Measurements from ENCODE around the gene SYT6.
A peak's percentile ranks its signal among the peaks of the same experiment; 100 is the strongest.

The SYT6 gene

GRCh38 chr1:114153261-114154145 is at the start of gene SYT6:
Gene SYT6 (minus strand): TSS chr1:114153869. CDS start chr1:114153772, 97 bp downstream.
- H3K27me3 Mint-ChIP-seq: peaks cover 89% of the 10 kb centered on the region
- no peaks in the 10 kb centered on the region for H3K9me3 Mint-ChIP-seq
- peak; percentile 37 for DNase-seq
- no peaks in the 10 kb centered on the region for H3K36me3 Mint-ChIP-seq (ENCODE audit: low read depth)
- H3K27ac Mint-ChIP-seq: no peak within 1 kb of the TSS
- H3K4me3 Mint-ChIP-seq: peak within 1 kb of the TSS; percentile 50
- peaks cover 10% of the 10 kb centered on the region for H3K4me1 Mint-ChIP-seq (ENCODE audit: low read depth)

GRCh38 chr1:114201486-114201885 is 47.8 kb upstream of the SYT6 start:
- Mint-ChIP-seq H3K4me1 (ENCODE audit: low read depth) (no peaks in the 10 kb centered on the region), H3K9me3 (no peaks in the 10 kb centered on the region)

GRCh38 chr1:114199017-114199594 is 45.4 kb upstream of the SYT6 start:
- no peak overlapping the region for H3K4me3 Mint-ChIP-seq
- no peak overlapping the region for H3K27ac Mint-ChIP-seq
- no peaks in the 10 kb centered on the region for H3K4me1 Mint-ChIP-seq (ENCODE audit: low read depth)
- H3K27me3 Mint-ChIP-seq: peaks cover 56% of the 10 kb centered on the region
- H3K36me3 Mint-ChIP-seq (ENCODE audit: low read depth): no peaks in the 10 kb centered on the region
- H3K9me3 Mint-ChIP-seq: no peaks in the 10 kb centered on the region
- no peak for DNase-seq

More at GRCh38 chr1:114201486-114201885, 47.8 kb upstream of the SYT6 start:
- Mint-ChIP-seq H3K4me3 (no peak overlapping the region), H3K36me3 (ENCODE audit: low read depth) (no peaks in the 10 kb centered on the region), H3K27ac (no peak overlapping the region), H3K27me3 (peaks cover 44% of the 10 kb centered on the region)
- no peak for DNase-seq

GRCh38 chr1:114196992-114197907 is 43.6 kb upstream of the SYT6 start:
- Mint-ChIP-seq H3K4me3 (no peak overlapping the region), H3K36me3 (ENCODE audit: low read depth) (no peaks in the 10 kb centered on the region), H3K27me3 (peaks cover 51% of the 10 kb centered on the region), H3K4me1 (ENCODE audit: low read depth) (no peaks in the 10 kb centered on the region), H3K27ac (no peak overlapping the region), H3K9me3 (no peaks in the 10 kb centered on the region)
- no peak for DNase-seq

- Mint-ChIP-seq H3K27ac (no peak overlapping the region), H3K9me3 (no peaks in the 10 kb centered on the region), H3K4me1 (ENCODE audit: low read depth) (no peaks in the 10 kb centered on the region), H3K4me3 (no peak overlapping the region), H3K36me3 (ENCODE audit: low read depth) (no peaks in the 10 kb centered on the region), H3K27me3 (peaks cover 46% of the 10 kb centered on the region)
- DNase-seq: no peak
These were observed 42.1 kb upstream of the SYT6 start for GRCh38 chr1:114195819-114196218.

GRCh38 chr1:114192328-114192727 is 38.7 kb upstream of the SYT6 start:
- H3K4me1 Mint-ChIP-seq (ENCODE audit: low read depth): no peaks in the 10 kb centered on the region
- no peaks in the 10 kb centered on the region for H3K36me3 Mint-ChIP-seq (ENCODE audit: low read depth)
- H3K27ac Mint-ChIP-seq: no peak overlapping the region
- no peak for DNase-seq
- no peaks in the 10 kb centered on the region for H3K9me3 Mint-ChIP-seq
- peaks cover 55% of the 10 kb centered on the region for H3K27me3 Mint-ChIP-seq
- no peak overlapping the region for H3K4me3 Mint-ChIP-seq

- Mint-ChIP-seq H3K36me3 (ENCODE audit: low read depth) (no peaks in the 10 kb centered on the region), H3K4me1 (ENCODE audit: low read depth) (no peaks in the 10 kb centered on the region), H3K27me3 (peaks cover 30% of the 10 kb centered on the region), H3K4me3 (no peak overlapping the region), H3K9me3 (no peaks in the 10 kb centered on the region), H3K27ac (no peak overlapping the region)
- DNase-seq: no peak
These were observed 35.7 kb upstream of the SYT6 start for GRCh38 chr1:114189398-114189797.

- H3K4me1 Mint-ChIP-seq (ENCODE audit: low read depth): no peaks in the 10 kb centered on the region
- H3K27me3 Mint-ChIP-seq: peaks cover 6% of the 10 kb centered on the region
- H3K27ac Mint-ChIP-seq: no peak overlapping the region
- H3K4me3 Mint-ChIP-seq: no peak overlapping the region
- no peaks in the 10 kb centered on the region for H3K36me3 Mint-ChIP-seq (ENCODE audit: low read depth)
- no peaks in the 10 kb centered on the region for H3K9me3 Mint-ChIP-seq
- no peak for DNase-seq
These were observed 27.7 kb upstream of the SYT6 start for GRCh38 chr1:114181356-114181755.

- H3K4me3 Mint-ChIP-seq: no peak overlapping the region
- H3K9me3 Mint-ChIP-seq: no peaks in the 10 kb centered on the region
- DNase-seq: no peak
- H3K27ac Mint-ChIP-seq: no peak overlapping the region
- H3K4me1 Mint-ChIP-seq (ENCODE audit: low read depth): no peaks in the 10 kb centered on the region
- no peaks in the 10 kb centered on the region for H3K36me3 Mint-ChIP-seq (ENCODE audit: low read depth)
- H3K27me3 Mint-ChIP-seq: peaks cover 6% of the 10 kb centered on the region
These were observed 27.1 kb upstream of the SYT6 start for GRCh38 chr1:114180742-114181141.

- Mint-ChIP-seq H3K4me1 (ENCODE audit: low read depth) (no peaks in the 10 kb centered on the region), H3K9me3 (no peaks in the 10 kb centered on the region), H3K36me3 (ENCODE audit: low read depth) (no peaks in the 10 kb centered on the region), H3K27ac (no peak overlapping the region), H3K27me3 (peaks cover 3% of the 10 kb centered on the region), H3K4me3 (no peak overlapping the region)
- DNase-seq: no peak
These were observed 25.3 kb upstream of the SYT6 start for GRCh38 chr1:114178936-114179335.

- DNase-seq: no peak
- no peaks in the 10 kb centered on the region for H3K9me3 Mint-ChIP-seq
- H3K4me1 Mint-ChIP-seq (ENCODE audit: low read depth): no peaks in the 10 kb centered on the region
- no peak overlapping the region for H3K27ac Mint-ChIP-seq
- peaks cover 3% of the 10 kb centered on the region for H3K27me3 Mint-ChIP-seq
- H3K36me3 Mint-ChIP-seq (ENCODE audit: low read depth): no peaks in the 10 kb centered on the region
- no peak overlapping the region for H3K4me3 Mint-ChIP-seq
These were observed 23.6 kb upstream of the SYT6 start for GRCh38 chr1:114177282-114177681.

GRCh38 chr1:114176366-114176765 is 22.7 kb upstream of the SYT6 start:
- DNase-seq: no peak
- Mint-ChIP-seq H3K27me3 (peaks cover 3% of the 10 kb centered on the region), H3K4me3 (no peak overlapping the region), H3K9me3 (no peaks in the 10 kb centered on the region), H3K27ac (no peak overlapping the region), H3K4me1 (ENCODE audit: low read depth) (no peaks in the 10 kb centered on the region), H3K36me3 (ENCODE audit: low read depth) (no peaks in the 10 kb centered on the region)

GRCh38 chr1:114173680-114174079 is 20.0 kb upstream of the SYT6 start:
- no peaks in the 10 kb centered on the region for H3K27me3 Mint-ChIP-seq
- no peaks in the 10 kb centered on the region for H3K36me3 Mint-ChIP-seq (ENCODE audit: low read depth)
- no peak for DNase-seq
- peaks cover 2% of the 10 kb centered on the region for H3K4me1 Mint-ChIP-seq (ENCODE audit: low read depth)
- H3K27ac Mint-ChIP-seq: no peak overlapping the region
- H3K9me3 Mint-ChIP-seq: no peaks in the 10 kb centered on the region
- H3K4me3 Mint-ChIP-seq: no peak overlapping the region

GRCh38 chr1:114169509-114169908 is 15.8 kb upstream of the SYT6 start:
- Mint-ChIP-seq H3K27ac (no peak overlapping the region), H3K9me3 (no peaks in the 10 kb centered on the region), H3K27me3 (no peaks in the 10 kb centered on the region), H3K36me3 (ENCODE audit: low read depth) (no peaks in the 10 kb centered on the region), H3K4me3 (no peak overlapping the region), H3K4me1 (ENCODE audit: low read depth) (peaks cover 7% of the 10 kb centered on the region)
- DNase-seq: no peak
